ENCODE measurements around the gene THUMPD3. TPM values are rescaled to one million over a fixed set of nuclear protein-coding genes. Genes with fewer than 3 reads are reported as not detected.

Gene THUMPD3
- total RNA-seq, 1 donor = 42.7 TPM

DNA sequence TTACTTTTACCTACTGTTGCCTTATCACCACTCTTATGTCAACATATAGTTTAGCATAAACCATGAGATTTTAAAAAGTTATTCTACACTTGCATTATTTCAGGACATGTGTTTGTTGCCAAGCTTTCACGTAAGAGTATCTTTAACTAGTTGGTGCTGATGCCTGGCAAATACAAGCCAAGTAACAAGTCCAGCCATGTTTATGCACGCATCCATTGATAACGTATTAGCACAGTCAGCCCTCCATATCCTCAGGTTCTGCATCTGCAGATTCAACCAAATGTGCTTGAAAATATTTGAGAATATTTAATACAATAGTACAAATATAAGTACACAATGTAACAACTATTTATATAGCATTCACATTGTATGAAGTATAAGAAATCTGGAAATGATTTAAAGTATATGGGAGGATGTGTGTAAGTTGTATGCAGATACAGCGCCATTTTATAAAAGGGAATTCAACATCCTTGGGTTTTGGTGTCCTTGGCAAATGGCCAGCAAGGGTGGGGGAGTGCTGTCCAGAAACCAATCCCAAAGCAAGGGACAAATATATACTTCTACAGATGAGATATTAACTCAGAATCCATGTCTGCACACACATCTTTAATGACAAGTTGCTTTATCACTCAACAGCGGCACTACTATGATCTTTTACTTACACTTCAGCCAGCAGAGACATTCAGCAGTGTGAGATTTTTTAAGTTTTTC, 25.9 kb downstream of the THUMPD3 start:
- H3K36me3 ChIP-seq (ENCODE audit: insufficient read depth, low read length) = peaks cover 96% of the 10 kb centered on the region
- DNase-seq (ENCODE audit: insufficient read length, low spot score, missing footprints) = no peak
- TF ChIP-seq, protein P1, sequence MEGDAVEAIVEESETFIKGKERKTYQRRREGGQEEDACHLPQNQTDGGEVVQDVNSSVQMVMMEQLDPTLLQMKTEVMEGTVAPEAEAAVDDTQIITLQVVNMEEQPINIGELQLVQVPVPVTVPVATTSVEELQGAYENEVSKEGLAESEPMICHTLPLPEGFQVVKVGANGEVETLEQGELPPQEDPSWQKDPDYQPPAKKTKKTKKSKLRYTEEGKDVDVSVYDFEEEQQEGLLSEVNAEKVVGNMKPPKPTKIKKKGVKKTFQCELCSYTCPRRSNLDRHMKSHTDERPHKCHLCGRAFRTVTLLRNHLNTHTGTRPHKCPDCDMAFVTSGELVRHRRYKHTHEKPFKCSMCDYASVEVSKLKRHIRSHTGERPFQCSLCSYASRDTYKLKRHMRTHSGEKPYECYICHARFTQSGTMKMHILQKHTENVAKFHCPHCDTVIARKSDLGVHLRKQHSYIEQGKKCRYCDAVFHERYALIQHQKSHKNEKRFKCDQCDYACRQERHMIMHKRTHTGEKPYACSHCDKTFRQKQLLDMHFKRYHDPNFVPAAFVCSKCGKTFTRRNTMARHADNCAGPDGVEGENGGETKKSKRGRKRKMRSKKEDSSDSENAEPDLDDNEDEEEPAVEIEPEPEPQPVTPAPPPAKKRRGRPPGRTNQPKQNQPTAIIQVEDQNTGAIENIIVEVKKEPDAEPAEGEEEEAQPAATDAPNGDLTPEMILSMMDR (IDR thresholded peaks at IDR 0.05; ENCODE audit: extremely low read depth, low read depth, low read length) = no peak
- no peak overlapping the region for H3K4me2 ChIP-seq (ENCODE audit: insufficient read depth, low read length)
- no peaks in the 10 kb centered on the region for H3K27me3 ChIP-seq (ENCODE audit: insufficient read depth, low read length)
- no peaks in the 10 kb centered on the region for H3K9me3 ChIP-seq (ENCODE audit: low read depth, low read length)
- peaks cover 36% of the 10 kb centered on the region for H4K20me1 ChIP-seq (ENCODE audit: insufficient read depth, low read length)
- H2AFZ ChIP-seq (ENCODE audit: low read length) = no peak overlapping the region
- H3K4me3 ChIP-seq (ENCODE audit: insufficient read depth, low read length) = no peak overlapping the region
- peaks cover 3% of the 10 kb centered on the region for H3K4me1 ChIP-seq (ENCODE audit: insufficient read depth, low read length)
- peaks cover 57% of the 10 kb centered on the region for H3K79me2 ChIP-seq (ENCODE audit: insufficient read depth, low read length)
- peak overlapping the region; percentile 25 for H3K27ac ChIP-seq (ENCODE audit: low read depth, low read length)

DNA sequence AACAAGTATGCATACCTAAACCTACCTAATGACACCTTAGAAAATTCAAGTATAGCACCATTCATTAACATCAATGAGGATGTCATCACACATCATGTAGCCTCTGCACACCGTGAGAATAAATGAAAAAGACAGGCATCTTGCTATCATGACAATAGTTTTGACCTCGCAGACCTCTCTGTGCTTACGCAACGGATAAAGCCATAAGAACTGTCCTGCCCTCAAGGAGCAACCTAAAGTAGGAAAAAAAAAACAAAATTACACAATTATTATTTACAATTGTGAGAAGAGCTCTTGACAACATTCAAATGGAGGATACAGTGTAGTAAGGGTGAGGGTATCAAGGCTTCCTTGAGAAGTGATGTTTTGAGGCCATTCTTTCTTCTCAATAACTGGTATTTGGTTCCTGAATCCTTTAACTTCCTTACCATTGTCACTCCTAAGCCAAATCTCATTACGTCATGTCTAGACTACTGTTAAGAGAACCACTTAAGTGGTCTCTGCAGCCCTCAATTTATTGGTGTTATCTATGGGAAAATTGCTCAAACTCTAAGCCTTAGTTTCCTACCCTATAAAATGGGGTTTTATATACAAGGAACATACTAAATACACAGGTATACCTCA, 27.5 kb downstream of the THUMPD3 start:
- Histone ChIP-seq H3K4me3 (ENCODE audit: insufficient read depth, low read length) (no peak overlapping the region), H3K4me2 (ENCODE audit: insufficient read depth, low read length) (no peak overlapping the region), H4K20me1 (ENCODE audit: insufficient read depth, low read length) (peaks cover 51% of the 10 kb centered on the region), H2AFZ (ENCODE audit: low read length) (no peak overlapping the region), H3K9me3 (ENCODE audit: low read depth, low read length) (no peaks in the 10 kb centered on the region), H3K27me3 (ENCODE audit: insufficient read depth, low read length) (no peaks in the 10 kb centered on the region), H3K36me3 (ENCODE audit: insufficient read depth, low read length) (peaks cover 96% of the 10 kb centered on the region), H3K79me2 (ENCODE audit: insufficient read depth, low read length) (peaks cover 74% of the 10 kb centered on the region), H3K27ac (ENCODE audit: low read depth, low read length) (no peak overlapping the region), H3K4me1 (ENCODE audit: insufficient read depth, low read length) (peaks cover 14% of the 10 kb centered on the region)
- TF ChIP-seq, protein P1 (IDR thresholded peaks at IDR 0.05; ENCODE audit: extremely low read depth, low read depth, low read length) = no peak
- DNase-seq (ENCODE audit: insufficient read length, low spot score, missing footprints) = no peak

DNA sequence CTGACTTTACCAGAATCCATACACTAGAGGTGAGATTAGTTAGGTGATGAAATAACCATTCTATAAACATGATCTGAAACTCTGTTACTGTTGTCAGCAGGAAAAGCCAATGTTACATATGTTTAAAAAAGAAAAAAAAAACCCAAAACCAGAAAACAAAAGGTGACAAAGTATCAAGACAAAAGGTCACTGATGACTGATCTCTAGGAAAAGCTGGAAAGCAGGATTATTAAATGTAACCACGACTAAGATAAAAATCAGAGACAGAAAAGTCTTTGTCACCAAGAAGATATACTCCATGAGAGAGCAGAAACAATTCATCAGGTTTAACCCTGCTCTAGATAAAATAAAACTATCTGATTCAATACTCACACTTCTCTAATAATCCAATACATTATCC, 29.2 kb downstream of the THUMPD3 start:
- no peaks in the 10 kb centered on the region for H3K27me3 ChIP-seq (ENCODE audit: insufficient read depth, low read length)
- no peak overlapping the region for H2AFZ ChIP-seq (ENCODE audit: low read length)
- no peaks in the 10 kb centered on the region for H3K9me3 ChIP-seq (ENCODE audit: low read depth, low read length)
- TF ChIP-seq, protein P1 (IDR thresholded peaks at IDR 0.05; ENCODE audit: extremely low read depth, low read depth, low read length) = no peak
- H4K20me1 ChIP-seq (ENCODE audit: insufficient read depth, low read length) = peaks cover 58% of the 10 kb centered on the region
- no peak overlapping the region for H3K4me2 ChIP-seq (ENCODE audit: insufficient read depth, low read length)
- no peak overlapping the region for H3K4me3 ChIP-seq (ENCODE audit: insufficient read depth, low read length)
- peaks cover 83% of the 10 kb centered on the region for H3K79me2 ChIP-seq (ENCODE audit: insufficient read depth, low read length)
- peak overlapping the region; percentile 20 for H3K27ac ChIP-seq (ENCODE audit: low read depth, low read length)
- H3K4me1 ChIP-seq (ENCODE audit: insufficient read depth, low read length) = peaks cover 19% of the 10 kb centered on the region
- DNase-seq (ENCODE audit: insufficient read length, low spot score, missing footprints) = no peak
- peaks cover 84% of the 10 kb centered on the region for H3K36me3 ChIP-seq (ENCODE audit: insufficient read depth, low read length)

DNA sequence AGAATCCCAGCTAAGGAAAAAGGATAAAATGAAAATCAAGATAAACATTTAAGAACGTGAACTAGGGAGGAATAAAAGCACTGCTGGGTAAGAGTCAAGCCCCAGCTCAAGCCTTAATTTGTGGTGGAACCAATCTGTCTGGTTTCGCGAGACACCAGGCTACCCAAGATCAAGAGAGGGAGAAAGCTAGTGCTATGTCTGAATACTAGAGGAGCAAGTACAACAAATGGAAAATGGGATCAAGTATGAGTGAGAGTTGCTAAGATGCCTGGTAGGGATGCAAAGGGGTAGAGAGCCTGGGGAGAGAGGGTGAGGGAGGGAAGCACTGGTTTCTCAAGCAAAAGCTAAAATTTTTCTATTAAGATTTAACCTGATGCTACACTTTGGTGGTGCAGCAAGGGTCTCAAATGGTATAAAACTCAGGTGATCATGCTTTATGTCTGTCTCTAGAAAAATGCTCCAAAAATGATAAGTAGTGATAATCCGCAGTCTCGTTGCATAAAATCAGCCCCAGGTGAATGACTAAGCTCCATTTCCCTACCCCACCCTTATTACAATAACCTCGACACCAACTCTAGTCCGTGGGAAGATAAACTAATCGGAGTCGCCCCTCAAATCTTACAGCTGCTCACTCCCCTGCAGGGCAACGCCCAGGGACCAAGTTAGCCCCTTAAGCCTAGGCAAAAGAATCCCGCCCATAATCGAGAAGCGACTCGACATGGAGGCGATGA, 32.9 kb downstream of the THUMPD3 start:
- peaks cover 87% of the 10 kb centered on the region for H3K79me2 ChIP-seq (ENCODE audit: insufficient read depth, low read length)
- DNase-seq (ENCODE audit: insufficient read length, low spot score, missing footprints) = no peak
- H4K20me1 ChIP-seq (ENCODE audit: insufficient read depth, low read length) = peaks cover 69% of the 10 kb centered on the region
- peaks cover 33% of the 10 kb centered on the region for H3K4me1 ChIP-seq (ENCODE audit: insufficient read depth, low read length)
- H3K4me2 ChIP-seq (ENCODE audit: insufficient read depth, low read length) = peak overlapping the region; percentile 98
- H2AFZ ChIP-seq (ENCODE audit: low read length) = peak overlapping the region; percentile 69
- peaks cover 48% of the 10 kb centered on the region for H3K36me3 ChIP-seq (ENCODE audit: insufficient read depth, low read length)
- H3K9me3 ChIP-seq (ENCODE audit: low read depth, low read length) = no peaks in the 10 kb centered on the region
- peak overlapping the region; percentile 95 for H3K27ac ChIP-seq (ENCODE audit: low read depth, low read length)
- TF ChIP-seq, protein P1 (IDR thresholded peaks at IDR 0.05; ENCODE audit: extremely low read depth, low read depth, low read length) = no peak
- H3K4me3 ChIP-seq (ENCODE audit: insufficient read depth, low read length) = peak overlapping the region; percentile 88
- H3K27me3 ChIP-seq (ENCODE audit: insufficient read depth, low read length) = no peaks in the 10 kb centered on the region

All from osteoblast (primary cell).